CD14-positive monocyte (primary cell): Measurements from ENCODE around the gene OR4D10. TPM values are rescaled to one million over a fixed set of nuclear protein-coding genes. Genes with fewer than 3 reads are reported as not detected.

Experiments used
- DNase-seq, 3 donors: peaks; one replicate each; pipeline ENCODE4 v3.0.0-alpha.2; 2011 to 2022
- H2AFZ ChIP-seq: 2 replicates; pipeline ENCODE4 v1.6.0; 2012; ENCODE audit warnings: mild to moderate bottlenecking, low read depth, low read length, inconsistent platforms; ENCODE audit not compliant: insufficient read depth, poor library complexity, severe bottlenecking
- H3K27ac ChIP-seq, 2 donors: 1 replicate in 1 of 2; 2 replicates in 1 of 2; pipeline ENCODE4 v1.5.1; 2012 to 2013; ENCODE audit warnings: low read length in 2 of 2, control low read depth in 1 of 2, inconsistent platforms in 1 of 2, low read depth in 1 of 2, mild to moderate bottlenecking in 1 of 2
- H3K27me3 ChIP-seq, 2 donors: one replicate each; pipeline versions ENCODE4 v1.6.0 to v1.6.1; 2011 to 2013; ENCODE audit warnings: low read length in 2 of 2; ENCODE audit not compliant: control insufficient read depth in 2 of 2, insufficient read depth in 2 of 2
- H3K36me3 ChIP-seq, 2 donors: replicated peaks in 1 of 2; 1 replicate in 1 of 2; 2 replicates in 1 of 2; pipeline versions ENCODE4 v1.5.1 to v1.6.1; 2012 to 2013; ENCODE audit warnings: low read length in 2 of 2, control low read depth in 1 of 2, inconsistent platforms in 1 of 2, mild to moderate bottlenecking in 1 of 2; ENCODE audit not compliant: insufficient read depth in 2 of 2, control insufficient read depth in 1 of 2
- H3K4me1 ChIP-seq, 2 donors: 1 replicate in 1 of 2; 2 replicates in 1 of 2; pipeline versions ENCODE4 v1.5.1 to v1.6.1; 2012 to 2013; ENCODE audit warnings: low read length in 2 of 2, control low read depth in 1 of 2, inconsistent platforms in 1 of 2, mild to moderate bottlenecking in 1 of 2, moderate library complexity in 1 of 2; ENCODE audit not compliant: insufficient read depth in 2 of 2, control insufficient read depth in 1 of 2
- H3K4me2 ChIP-seq: replicated peaks from 2 replicates; pipeline ENCODE3; 2012; ENCODE audit warnings: low read length, moderate library complexity, mild to moderate bottlenecking; ENCODE audit not compliant: poor library complexity, severe bottlenecking; ENCODE audit errors: extremely low read depth
- H3K4me3 ChIP-seq, 3 experiments: fragments of 200-600 bp in 1 of 3; sonication (generic) in 1 of 3; replicated peaks in 1 of 3; 1 replicate in 2 of 3; 2 replicates in 1 of 3; pipeline ENCODE4 v1.5.1; 2011 to 2013; ENCODE audit warnings: low read length in 3 of 3, mild to moderate bottlenecking in 3 of 3, control low read depth in 2 of 3, low read depth in 2 of 3, inconsistent platforms in 1 of 3, moderate library complexity in 1 of 3
- H3K79me2 ChIP-seq: 2 replicates; pipeline ENCODE4 v1.6.0; 2012; ENCODE audit warnings: mild to moderate bottlenecking, control low read depth, inconsistent platforms, low read length, moderate library complexity; ENCODE audit not compliant: insufficient read depth
- H3K9ac ChIP-seq: 2 replicates; pipeline ENCODE4 v1.6.0; 2017; ENCODE audit warnings: low read length, mild to moderate bottlenecking; ENCODE audit not compliant: insufficient read depth, poor library complexity, severe bottlenecking
- H3K9me3 ChIP-seq, 2 donors: replicated peaks in 1 of 2; 1 replicate in 1 of 2; 2 replicates in 1 of 2; pipeline versions ENCODE4 v1.5.1 to v1.6.1; 2012 to 2013; ENCODE audit warnings: low read length in 2 of 2, control low read depth in 1 of 2; ENCODE audit not compliant: control insufficient read depth in 1 of 2, insufficient read depth in 1 of 2
- H4K20me1 ChIP-seq: 2 replicates; pipeline ENCODE4 v1.6.0; 2012; ENCODE audit warnings: mild to moderate bottlenecking, low read length, control low read depth, moderate library complexity; ENCODE audit not compliant: insufficient read depth
- H3K27ac Mint-ChIP-seq, 7 donors: one replicate each; pipeline ENCODE4 v1.8.0; 2020; ENCODE audit warnings: mild to moderate bottlenecking in 7 of 7, mixed read lengths in 7 of 7, moderate library complexity in 6 of 7, inconsistent platforms in 2 of 7
- H3K27me3 Mint-ChIP-seq, 3 donors: one replicate each; pipeline ENCODE4 v1.8.0; 2021 to 2022; ENCODE audit warnings: low read depth in 3 of 3, mild to moderate bottlenecking in 3 of 3, mixed read lengths in 3 of 3, moderate library complexity in 3 of 3, inconsistent platforms in 1 of 3
- H3K36me3 Mint-ChIP-seq, 2 donors: one replicate each; pipeline ENCODE4 v1.8.0; 2020; ENCODE audit warnings: mixed read lengths in 2 of 2, inconsistent platforms in 1 of 2, mild to moderate bottlenecking in 1 of 2
- H3K4me1 Mint-ChIP-seq: one replicate; pipeline ENCODE4 v1.8.0; 2020; ENCODE audit warnings: mild to moderate bottlenecking, mixed read lengths
- H3K4me3 Mint-ChIP-seq, 2 donors: one replicate each; pipeline ENCODE4 v1.8.0; 2020; ENCODE audit warnings: mild to moderate bottlenecking in 2 of 2, mixed read lengths in 2 of 2, moderate library complexity in 1 of 2
- H3K9me3 Mint-ChIP-seq, 7 donors: one replicate each; pipeline ENCODE4 v1.8.0; 2020 to 2022; ENCODE audit warnings: mixed read lengths in 7 of 7, mild to moderate bottlenecking in 6 of 7, moderate library complexity in 6 of 7, inconsistent platforms in 2 of 7
- WGBS: methylation state at CpG from one replicate; pipeline ENCODE4 v1.1.5; 2013; ENCODE audit warnings: missing lambda C conversion rate; ENCODE audit not compliant: insufficient coverage; 5-methylcytosine and 5-hydroxymethylcytosine counted together
- intact Hi-C, 2 donors: fragments of 100-400 bp; cut with micrococcal nuclease; formaldehyde crosslinking; loops; one replicate each; pipeline versions ENCODE4 v1.15.0 to v1.15.1; 2023
- polyA minus RNA-seq: library from RNA; depleted of rRNA, polyadenylated mRNA; stranded (reverse); fragments of >200 nt; gene quantifications from 2 replicates; pipeline ENCODE4 v1.2.3, GENCODE V29; 2012
- polyA plus RNA-seq, 3 donors: library from polyadenylated mRNA; depleted of rRNA in 1 of 3; unstranded in 2 of 3; stranded (reverse) in 1 of 3; fragments of 300-500 nt in 2 of 3; fragments of >200 nt in 1 of 3; fragmentation: Illumina TruSeq in 2 of 3; gene quantifications; 1 replicate in 2 of 3; 2 replicates in 1 of 3; pipeline ENCODE4 v1.2.3, GENCODE V29; 2012 to 2021
- total RNA-seq, 12 experiments: library from RNA in 1 of 12; stranded (reverse) in 1 of 12; fragments of 120-200 nt in 1 of 12; gene quantifications; one replicate each; pipeline ENCODE4 v1.2.4 and lab custom pipeline; 2013 to 2026; ENCODE audit warnings: mixed read lengths in 6 of 12, inconsistent platforms in 1 of 12
- TF ChIP-seq, protein P1 (sequence below): fragments of 200-600 bp; IDR thresholded peaks from one replicate; pipeline ENCODE4 v1.8.0; 2022; ENCODE audit warnings: antibody characterized with exemption, mild to moderate bottlenecking

The OR4D10 gene
- not detected for total RNA-seq (2013)
- polyA plus RNA-seq (not detected), polyA minus RNA-seq (not detected in 2 replicates), total RNA-seq (lab: John Stamatoyannopoulos, UW) (0 to 0.81 (median 0) reads per million in 11 experiments)

DNA sequence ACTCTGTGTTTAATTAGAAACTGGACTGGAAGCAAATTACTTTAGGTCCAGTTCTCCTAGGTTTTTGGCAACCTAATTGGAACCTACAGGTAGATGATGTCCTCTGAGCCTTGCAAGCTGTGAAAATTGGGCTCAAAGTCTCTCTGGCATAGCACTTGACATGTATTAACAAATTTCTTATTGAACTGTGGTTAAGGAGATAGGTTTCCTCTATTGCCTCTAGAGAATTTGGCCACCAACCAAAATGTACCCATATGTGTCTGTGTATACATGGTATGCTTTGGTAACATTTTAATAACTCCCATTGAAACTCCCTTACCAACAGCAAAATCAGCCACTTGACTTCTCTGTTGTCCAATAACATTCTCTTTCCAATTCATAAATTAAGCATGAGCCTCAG, at the start of gene OR4D10:
Gene OR4D10, plus strand, starts transcription at position 301 of the 400 bp plus-strand sequence. CDS start 4,115 bp downstream, outside the sequence.
- Mint-ChIP-seq H3K4me1 (peaks cover 5% of the 10 kb centered on the region), H3K9me3 (peaks cover 0 to 4% (median 2%) of the 10 kb centered on the region in 7 donors), H3K36me3 (no peaks in the 10 kb centered on the region), H3K27ac (no peak within 1 kb of the TSS), H3K4me3 (no peak within 1 kb of the TSS), H3K27me3 (peaks cover 0 to 3% (median 3%) of the 10 kb centered on the region in 3 donors)
- Histone ChIP-seq H2AFZ (no peak within 1 kb of the TSS), H3K27ac (no peak within 1 kb of the TSS), H3K9ac (no peak within 1 kb of the TSS), H3K36me3 (no peaks in the 10 kb centered on the region), H3K79me2 (no peaks in the 10 kb centered on the region), H3K4me1 (peaks cover 0 to 3% of the 10 kb centered on the region in 2 donors), H3K4me3 (no peak within 1 kb of the TSS), H3K27me3 (no peaks in the 10 kb centered on the region), H3K9me3 (no peaks in the 10 kb centered on the region), H3K4me2 (no peak within 1 kb of the TSS), H4K20me1 (no peaks in the 10 kb centered on the region)
- intact Hi-C loops: no loop called here
- TF ChIP-seq, protein P1, sequence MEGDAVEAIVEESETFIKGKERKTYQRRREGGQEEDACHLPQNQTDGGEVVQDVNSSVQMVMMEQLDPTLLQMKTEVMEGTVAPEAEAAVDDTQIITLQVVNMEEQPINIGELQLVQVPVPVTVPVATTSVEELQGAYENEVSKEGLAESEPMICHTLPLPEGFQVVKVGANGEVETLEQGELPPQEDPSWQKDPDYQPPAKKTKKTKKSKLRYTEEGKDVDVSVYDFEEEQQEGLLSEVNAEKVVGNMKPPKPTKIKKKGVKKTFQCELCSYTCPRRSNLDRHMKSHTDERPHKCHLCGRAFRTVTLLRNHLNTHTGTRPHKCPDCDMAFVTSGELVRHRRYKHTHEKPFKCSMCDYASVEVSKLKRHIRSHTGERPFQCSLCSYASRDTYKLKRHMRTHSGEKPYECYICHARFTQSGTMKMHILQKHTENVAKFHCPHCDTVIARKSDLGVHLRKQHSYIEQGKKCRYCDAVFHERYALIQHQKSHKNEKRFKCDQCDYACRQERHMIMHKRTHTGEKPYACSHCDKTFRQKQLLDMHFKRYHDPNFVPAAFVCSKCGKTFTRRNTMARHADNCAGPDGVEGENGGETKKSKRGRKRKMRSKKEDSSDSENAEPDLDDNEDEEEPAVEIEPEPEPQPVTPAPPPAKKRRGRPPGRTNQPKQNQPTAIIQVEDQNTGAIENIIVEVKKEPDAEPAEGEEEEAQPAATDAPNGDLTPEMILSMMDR: no peak
- no peak for DNase-seq

DNA sequence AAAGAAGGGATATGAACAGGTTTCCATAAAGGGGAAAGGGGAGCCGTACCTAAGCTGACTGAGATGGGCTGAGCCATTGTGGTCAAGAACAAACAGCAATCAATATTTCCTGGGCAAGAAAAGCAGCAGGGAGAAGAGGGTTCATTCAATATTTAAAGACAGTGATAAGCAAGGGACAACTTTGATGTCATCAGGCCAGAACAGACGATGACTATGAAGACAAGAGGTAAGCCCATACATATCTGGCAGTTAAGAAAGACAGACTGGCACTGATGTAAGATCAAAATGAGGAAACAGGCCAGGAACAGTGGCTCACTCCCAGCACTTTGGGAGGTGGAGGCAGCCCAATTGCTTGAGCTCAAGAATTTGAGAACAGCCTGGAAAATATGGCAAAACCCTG, 49.3 kb upstream of the OR4D10 start:
- H4K20me1 ChIP-seq: no peaks in the 10 kb centered on the region
- H3K9me3 Mint-ChIP-seq: peaks cover 0 to 3% (median 0%) of the 10 kb centered on the region in 7 donors
- 50% methylated on average over 2 of the region's 2 CpGs for WGBS
- no peaks in the 10 kb centered on the region for H3K79me2 ChIP-seq
- no peak for DNase-seq
- TF ChIP-seq, protein P1: no peak
- H3K4me2 ChIP-seq: no peak overlapping the region
- no peak overlapping the region for H3K27ac ChIP-seq
- H3K27me3 ChIP-seq: no peaks in the 10 kb centered on the region
- no peak overlapping the region for H3K4me3 Mint-ChIP-seq
- no peak overlapping the region for H3K27ac Mint-ChIP-seq
- no peaks in the 10 kb centered on the region for H3K4me1 ChIP-seq
- no peak overlapping the region for H2AFZ ChIP-seq
- intact Hi-C loops: loop anchor here in 1 of 2 donors (10.0 kb wide), 1 partner anchor 139 kb away; no protein-coding TSS in a partner anchor
- H3K4me3 ChIP-seq: no peak overlapping the region
- peaks cover 2% of the 10 kb centered on the region for H3K4me1 Mint-ChIP-seq
- H3K9me3 ChIP-seq: no peaks in the 10 kb centered on the region
- H3K27me3 Mint-ChIP-seq: peaks cover 0 to 4% (median under 1%) of the 10 kb centered on the region in 3 donors
- no peak overlapping the region for H3K9ac ChIP-seq
- H3K36me3 Mint-ChIP-seq: no peaks in the 10 kb centered on the region
- H3K36me3 ChIP-seq: no peaks in the 10 kb centered on the region
